HUES48 (cell line): ENCODE data around the gene CENPM.

Experiments
- H3K27ac ChIP-seq: one replicate; pipeline ENCODE4 v1.7.0; 2013; ENCODE audit warnings: low read depth, low read length, inconsistent platforms
- H3K27me3 ChIP-seq: 2 replicates; pipeline ENCODE4 v1.6.1; 2013; ENCODE audit warnings: mild to moderate bottlenecking, low read length; ENCODE audit not compliant: control insufficient read depth, insufficient read depth
- H3K36me3 ChIP-seq: 2 replicates; pipeline ENCODE4 v1.6.1; 2013; ENCODE audit warnings: low read length; ENCODE audit not compliant: control insufficient read depth, insufficient read depth
- H3K4me1 ChIP-seq: 2 replicates; pipeline ENCODE4 v1.6.1; 2013; ENCODE audit warnings: mild to moderate bottlenecking, low read length; ENCODE audit not compliant: control insufficient read depth, insufficient read depth
- H3K4me3 ChIP-seq: 2 replicates; pipeline ENCODE4 v1.5.1; 2013; ENCODE audit warnings: mild to moderate bottlenecking, low read depth, low read length
- H3K9ac ChIP-seq: 2 replicates; pipeline ENCODE4 v1.6.1; 2013; ENCODE audit warnings: mild to moderate bottlenecking, low read depth, low read length, moderate library complexity
- H3K9me3 ChIP-seq: 2 replicates; pipeline ENCODE4 v1.6.1; 2013; ENCODE audit warnings: low read length; ENCODE audit not compliant: control insufficient read depth, insufficient read depth

Gene CENPM

DNA sequence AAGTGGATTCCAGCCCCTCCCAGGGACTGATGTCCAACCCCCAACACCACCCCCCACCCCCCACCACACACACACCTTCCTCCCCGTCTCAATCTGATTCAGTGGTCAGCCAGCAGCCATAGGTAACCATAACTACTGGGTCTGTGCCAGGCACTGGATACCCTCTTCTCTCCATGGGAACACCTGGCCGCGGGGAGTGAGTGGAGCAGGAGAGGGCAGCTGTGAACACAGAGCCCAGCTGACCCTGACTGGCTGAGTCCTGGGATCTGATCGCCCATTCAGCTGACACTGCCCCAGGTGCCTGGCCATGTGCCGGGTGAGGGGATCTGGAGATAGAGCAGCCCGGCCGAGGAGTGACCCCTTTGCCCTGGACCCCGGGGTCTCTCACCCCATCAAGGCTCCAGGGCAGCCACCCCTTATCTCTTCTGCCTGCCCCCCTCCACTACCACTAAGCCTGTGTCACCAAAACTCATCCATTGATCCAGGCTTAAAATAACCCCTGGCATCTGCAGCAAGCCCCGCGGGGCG lies 29.5 kb downstream of the CENPM start:
- Histone ChIP-seq H3K4me1 (no peaks in the 10 kb centered on the region), H3K27ac (no peak overlapping the region), H3K9me3 (no peaks in the 10 kb centered on the region), H3K27me3 (peaks cover 86% of the 10 kb centered on the region), H3K4me3 (no peak overlapping the region), H3K36me3 (no peaks in the 10 kb centered on the region), H3K9ac (no peak overlapping the region)

GRCh38 chr22:41916745-41917358 lies 30.1 kb downstream of the CENPM start:
- no peak overlapping the region for H3K9ac ChIP-seq
- no peaks in the 10 kb centered on the region for H3K4me1 ChIP-seq
- H3K27ac ChIP-seq, result no peak overlapping the region
- H3K36me3 ChIP-seq, result no peaks in the 10 kb centered on the region
- H3K4me3 ChIP-seq, result no peak overlapping the region
- H3K9me3 ChIP-seq, result no peaks in the 10 kb centered on the region
- H3K27me3 ChIP-seq, result peaks cover 87% of the 10 kb centered on the region

GRCh38 chr22:41915786-41916493 lies 31.0 kb downstream of the CENPM start:
- H3K9me3 ChIP-seq, result no peaks in the 10 kb centered on the region
- no peaks in the 10 kb centered on the region for H3K4me1 ChIP-seq
- no peaks in the 10 kb centered on the region for H3K36me3 ChIP-seq
- peaks cover 94% of the 10 kb centered on the region for H3K27me3 ChIP-seq
- H3K9ac ChIP-seq, result no peak overlapping the region
- no peak overlapping the region for H3K27ac ChIP-seq
- H3K4me3 ChIP-seq, result peak overlapping the region; percentile 59

GRCh38 chr22:41915035-41915785 lies 31.7 kb downstream of the CENPM start, which contains the start of gene SHISA8:
Gene SHISA8 (minus strand): TSS chr22:41915074. CDS start chr22:41914667, 407 bp downstream.
- Histone ChIP-seq H3K27me3 (peaks cover 97% of the 10 kb centered on the region), H3K9me3 (no peaks in the 10 kb centered on the region), H3K27ac (no peak within 1 kb of the TSS), H3K36me3 (no peaks in the 10 kb centered on the region), H3K9ac (no peak within 1 kb of the TSS), H3K4me3 (peak within 1 kb of the TSS; percentile 59), H3K4me1 (no peaks in the 10 kb centered on the region)

DNA sequence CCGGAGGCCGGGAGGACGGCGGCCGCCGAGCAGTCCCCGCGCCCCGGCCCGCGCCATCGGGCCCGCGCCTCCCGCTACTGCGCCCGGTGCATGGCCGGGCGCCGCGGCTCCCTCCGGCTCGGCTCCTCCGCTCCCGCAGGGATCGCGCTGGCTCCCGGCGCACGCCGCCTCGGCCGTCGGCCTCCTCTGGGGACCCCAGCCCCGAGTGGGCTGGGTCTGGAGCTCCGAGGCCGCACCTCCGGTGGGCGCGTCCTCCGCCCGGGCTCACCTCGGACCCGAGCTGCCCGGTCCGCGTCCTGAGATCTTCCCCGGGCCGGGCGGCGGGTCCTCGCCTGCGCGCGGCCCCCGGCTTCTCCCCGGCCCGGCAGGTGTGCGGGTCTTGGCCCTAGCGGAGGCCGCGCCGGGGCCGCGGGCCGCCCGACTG lies 32.3 kb downstream of the CENPM start:
- no peaks in the 10 kb centered on the region for H3K9me3 ChIP-seq
- peaks cover 100% of the 10 kb centered on the region for H3K27me3 ChIP-seq
- no peaks in the 10 kb centered on the region for H3K36me3 ChIP-seq
- H3K4me3 ChIP-seq, result peak overlapping the region; percentile 59; the same call in 1 of the 2 replicates
- H3K9ac ChIP-seq, result no peak overlapping the region
- no peaks in the 10 kb centered on the region for H3K4me1 ChIP-seq
- no peak overlapping the region for H3K27ac ChIP-seq

DNA sequence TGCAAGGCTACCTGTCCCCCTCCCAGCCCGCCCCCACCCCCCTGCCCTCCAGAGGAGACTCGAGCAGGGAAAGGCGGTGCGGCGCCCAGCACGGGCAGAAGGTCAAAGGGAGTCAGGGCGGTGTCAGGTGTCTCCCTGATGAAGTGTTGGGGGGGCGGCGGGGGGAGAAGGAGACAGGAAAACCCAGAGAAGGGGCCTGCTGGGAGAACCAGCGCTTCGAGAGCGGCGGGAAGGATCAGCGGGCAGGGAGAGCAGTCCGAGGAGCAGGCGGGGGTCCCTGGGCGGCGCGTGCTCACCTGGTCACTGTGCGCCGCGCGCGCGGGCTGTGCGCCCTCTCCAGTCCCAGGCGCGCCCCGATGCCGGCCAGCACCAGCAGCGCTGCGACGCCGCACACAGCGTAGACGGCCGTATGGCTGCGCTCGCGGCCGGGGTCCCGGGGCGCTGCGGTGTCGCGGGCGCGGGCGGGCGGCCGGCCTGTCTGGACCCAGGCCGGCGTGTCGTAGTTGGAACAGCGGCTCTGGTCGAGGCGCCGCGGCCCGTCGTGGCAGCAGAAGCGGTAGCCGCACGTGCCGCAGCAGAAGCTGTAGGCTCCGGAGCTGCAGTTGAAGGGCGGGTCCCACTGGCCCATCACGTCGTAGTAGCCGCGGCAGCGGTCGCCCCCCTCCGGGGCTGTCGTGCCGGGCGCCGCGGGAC lies 33.0 kb downstream of the CENPM start:
- Histone ChIP-seq H3K9me3 (no peaks in the 10 kb centered on the region), H3K4me3 (peak overlapping the region; percentile 59; the same call in 1 of the 2 replicates), H3K27ac (no peak overlapping the region), H3K36me3 (no peaks in the 10 kb centered on the region), H3K9ac (no peak overlapping the region), H3K4me1 (no peaks in the 10 kb centered on the region), H3K27me3 (peaks cover 100% of the 10 kb centered on the region)

- Histone ChIP-seq H3K9ac (no peak overlapping the region), H3K9me3 (no peaks in the 10 kb centered on the region), H3K4me1 (no peaks in the 10 kb centered on the region), H3K27me3 (peaks cover 99% of the 10 kb centered on the region), H3K36me3 (no peaks in the 10 kb centered on the region), H3K27ac (no peak overlapping the region), H3K4me3 (no peak overlapping the region)
Observed at GRCh38 chr22:41913040-41913719, 33.8 kb downstream of the CENPM start.

- H3K27me3 ChIP-seq, result peaks cover 95% of the 10 kb centered on the region
- H3K27ac ChIP-seq, result no peak overlapping the region
- no peaks in the 10 kb centered on the region for H3K4me1 ChIP-seq
- H3K9ac ChIP-seq, result no peak overlapping the region
- H3K36me3 ChIP-seq, result peaks cover 5% of the 10 kb centered on the region
- H3K9me3 ChIP-seq, result no peaks in the 10 kb centered on the region
- H3K4me3 ChIP-seq, result no peak overlapping the region
Observed at GRCh38 chr22:41912338-41913039, 34.5 kb downstream of the CENPM start.

GRCh38 chr22:41911001-41911611 lies 35.8 kb downstream of the CENPM start:
- Histone ChIP-seq H3K4me1 (no peaks in the 10 kb centered on the region), H3K4me3 (no peak overlapping the region), H3K36me3 (peaks cover 17% of the 10 kb centered on the region), H3K9ac (no peak overlapping the region), H3K27me3 (peaks cover 81% of the 10 kb centered on the region), H3K9me3 (no peaks in the 10 kb centered on the region), H3K27ac (no peak overlapping the region)
